ENCODE measurements around the gene CELA2B.
A peak's percentile ranks its signal among the peaks of the same experiment; 100 is the strongest.
"Not testable (repeated sequence)": the region's sequence is repeated elsewhere in the genome, so short reads cannot be mapped to it uniquely, and the experiment has no call there.

CELA2B gene

DNA sequence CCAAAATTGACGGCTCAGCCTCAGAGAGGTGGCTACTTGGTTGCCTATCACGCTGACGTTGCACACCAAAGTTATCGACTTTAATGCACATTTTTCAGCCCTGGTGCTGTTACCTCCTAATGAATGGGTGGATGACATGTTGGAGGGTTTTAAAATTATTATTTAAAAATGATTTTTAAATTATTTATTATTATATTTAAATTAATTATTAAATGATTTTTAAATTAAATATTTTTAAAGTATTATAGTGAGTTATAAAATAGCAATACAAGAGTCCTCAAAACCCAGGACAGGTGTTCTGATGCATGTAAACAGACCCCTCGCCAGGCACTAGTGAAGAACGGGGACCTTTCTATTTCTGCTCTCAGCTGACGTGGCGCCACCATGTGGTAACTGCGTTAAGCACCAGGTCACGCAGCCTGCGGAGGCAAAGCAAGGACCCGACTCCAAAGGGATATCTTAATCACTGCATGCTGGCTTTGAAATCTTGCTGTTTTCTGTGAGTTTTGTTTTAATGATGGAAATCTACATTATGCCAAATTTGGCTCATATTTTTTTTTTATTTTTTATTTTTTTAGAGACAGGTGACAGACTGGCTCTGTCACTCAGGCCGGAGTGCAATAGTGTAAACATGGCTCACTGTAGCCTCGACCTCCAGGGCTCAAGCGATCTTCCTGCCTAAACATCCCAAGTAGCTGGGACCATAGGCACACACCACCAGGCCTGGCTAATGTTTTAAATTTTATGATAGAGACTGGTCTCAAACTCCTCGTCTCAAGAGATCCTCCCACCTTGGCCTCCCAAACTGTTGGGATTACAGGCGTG is 25.5 kb downstream of the CELA2B start:
- DNase-seq, result peak; percentile 41 to 54

DNA sequence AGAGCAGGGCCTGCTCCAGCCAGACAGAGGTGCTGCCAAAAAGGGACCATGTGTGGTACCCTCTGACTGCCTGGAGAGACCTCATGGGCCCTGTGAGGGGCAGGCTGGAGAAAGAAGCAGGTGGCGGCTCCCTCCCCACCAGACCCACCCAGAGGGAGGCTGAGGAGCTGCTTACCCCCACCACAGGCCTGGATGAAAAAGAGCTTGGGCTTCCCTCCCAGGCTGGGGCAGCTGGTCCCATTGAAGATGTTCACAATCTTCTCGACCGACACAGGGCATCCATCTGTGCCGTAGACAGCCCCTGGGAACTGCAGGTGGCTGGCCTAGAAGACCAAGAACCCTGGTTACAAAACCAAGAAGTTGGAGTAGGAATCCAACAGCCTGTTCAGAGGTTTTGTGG is 28.5 kb downstream of the CELA2B start:
- no peak for DNase-seq

DNA sequence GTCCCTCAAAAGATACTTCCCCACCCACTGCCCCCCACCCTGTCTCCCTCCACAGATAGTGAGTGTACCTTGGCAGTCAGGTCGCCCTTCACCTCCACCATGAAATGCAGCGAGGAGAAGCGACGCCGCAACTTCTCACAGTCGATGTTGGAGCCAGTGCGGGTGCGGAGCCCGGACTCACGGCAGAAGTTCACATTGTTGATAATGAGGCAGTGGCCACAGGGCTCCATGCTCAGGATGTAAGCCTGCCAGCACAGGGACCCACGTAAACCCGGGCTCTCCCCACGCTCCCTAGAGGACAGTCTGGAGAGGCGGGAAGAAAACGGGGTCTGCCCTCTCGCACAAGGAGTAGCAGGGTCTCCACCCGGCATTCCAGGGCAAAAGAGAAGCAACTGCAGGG is 30.9 kb downstream of the CELA2B start:
- DNase-seq, result no peak

DNA sequence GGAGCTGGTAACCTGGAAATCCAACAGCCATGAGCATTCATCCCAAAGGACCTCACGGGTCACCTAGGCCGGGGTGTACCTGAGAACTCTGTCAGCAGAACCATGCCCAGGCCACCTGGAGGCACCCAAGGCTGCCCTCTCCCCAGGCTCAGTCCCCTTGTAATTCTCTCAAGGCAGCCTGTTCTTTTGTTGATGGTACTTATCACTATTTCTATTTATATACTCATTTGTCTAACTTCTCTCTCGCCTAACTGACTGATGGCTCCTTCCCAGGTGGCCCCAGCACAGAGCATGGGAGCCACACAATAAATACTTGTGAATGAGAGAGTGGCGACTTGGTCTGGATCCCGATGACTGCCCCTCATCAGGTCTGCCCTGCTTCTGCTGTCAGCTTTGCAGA is 31.4 kb downstream of the CELA2B start:
- DNase-seq, result no peak

DNA sequence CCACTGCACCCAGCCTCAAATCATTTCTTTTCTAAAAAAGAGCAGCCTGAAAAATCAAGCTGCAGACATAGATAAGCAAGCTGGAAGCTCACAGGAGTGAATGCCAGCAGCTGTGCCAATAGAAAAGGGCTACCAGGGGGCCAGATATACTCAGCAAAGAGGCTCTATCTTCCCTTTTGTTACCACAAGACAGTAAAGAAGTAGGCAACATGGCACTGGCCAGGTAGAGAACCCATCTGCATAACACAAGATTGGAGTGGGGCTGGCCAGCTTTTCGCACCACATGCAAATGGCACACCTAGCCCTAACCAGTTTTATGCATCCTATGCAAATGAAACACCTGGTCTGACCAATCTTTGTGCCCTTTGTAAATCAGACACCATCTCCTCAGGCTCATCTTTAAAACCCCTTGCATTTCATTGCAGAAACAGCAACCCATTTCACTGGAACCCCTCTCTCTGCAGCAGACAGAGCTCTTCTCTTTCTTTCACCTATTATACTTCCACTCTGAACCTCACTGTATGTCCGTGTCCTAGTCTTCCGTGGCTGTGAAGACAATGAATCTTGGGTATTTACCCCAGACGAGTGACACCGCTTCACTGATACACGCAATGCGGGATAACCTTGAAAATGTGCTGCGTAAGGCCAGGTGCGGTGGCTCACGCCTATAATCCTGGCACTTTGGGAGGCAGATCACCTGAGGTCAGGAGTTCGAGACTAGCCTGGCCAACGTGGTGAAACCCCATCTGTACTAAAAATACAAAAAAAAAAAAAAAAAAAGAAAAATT is 33.0 kb downstream of the CELA2B start:
- no peak for DNase-seq

DNA sequence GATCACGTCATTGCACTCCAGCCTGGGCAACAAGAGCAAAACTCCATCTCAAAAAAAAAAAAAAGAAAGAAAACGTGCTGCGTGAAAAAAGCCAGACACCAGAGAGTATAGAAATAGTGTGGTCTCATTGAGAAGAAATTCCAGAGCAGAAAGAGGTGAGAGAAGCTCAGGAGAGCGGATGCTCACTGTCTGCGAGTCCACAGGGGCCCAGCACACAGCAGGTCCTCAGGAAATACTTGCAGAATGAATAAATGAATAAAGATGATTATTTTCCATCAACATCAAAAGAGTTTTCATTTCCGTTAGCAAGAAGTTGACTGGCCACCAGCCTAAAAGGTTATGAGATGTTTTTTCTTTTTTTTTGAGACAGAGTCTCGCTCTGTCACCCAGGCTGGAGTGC is 33.7 kb downstream of the CELA2B start:
- DNase-seq, result no peak

DNA sequence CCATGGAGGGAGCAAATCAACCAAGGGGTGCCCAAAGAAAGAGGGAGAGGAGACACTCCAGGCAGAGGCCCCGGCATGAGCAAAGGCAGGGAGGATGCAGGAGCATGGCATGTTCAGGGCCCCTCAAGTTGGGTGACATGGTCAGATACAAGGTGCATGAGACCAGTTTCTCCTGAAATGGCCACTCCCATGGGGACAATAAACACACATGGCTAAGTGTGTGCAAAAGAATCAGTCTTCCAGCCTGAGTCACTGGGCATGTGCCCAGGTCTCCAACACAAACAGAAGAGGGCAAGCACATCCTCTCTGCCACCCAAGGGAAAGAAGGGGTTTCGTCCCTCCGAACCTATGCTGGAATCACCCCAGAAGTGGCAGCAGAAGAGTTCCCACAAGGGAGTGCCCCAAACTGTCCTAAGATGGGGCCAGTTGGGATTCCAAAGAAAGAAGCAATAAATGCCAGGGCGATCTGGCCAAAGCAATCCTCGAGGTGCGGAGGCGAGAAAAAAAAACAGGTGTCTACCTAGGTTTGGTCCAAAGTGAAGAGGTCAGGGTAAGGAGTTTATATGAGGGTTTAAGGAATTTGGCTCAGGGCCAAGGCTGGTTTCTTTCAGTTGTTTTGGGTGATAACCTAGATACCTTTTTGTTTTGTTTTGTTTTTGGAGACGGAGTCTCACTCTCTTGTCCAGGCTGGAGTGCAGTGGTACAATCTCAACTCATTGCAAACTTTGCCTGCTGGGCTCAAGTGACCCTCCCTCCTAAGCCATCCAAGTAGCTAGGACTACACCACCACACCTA is 34.9 kb downstream of the CELA2B start:
- no peak for DNase-seq

DNA sequence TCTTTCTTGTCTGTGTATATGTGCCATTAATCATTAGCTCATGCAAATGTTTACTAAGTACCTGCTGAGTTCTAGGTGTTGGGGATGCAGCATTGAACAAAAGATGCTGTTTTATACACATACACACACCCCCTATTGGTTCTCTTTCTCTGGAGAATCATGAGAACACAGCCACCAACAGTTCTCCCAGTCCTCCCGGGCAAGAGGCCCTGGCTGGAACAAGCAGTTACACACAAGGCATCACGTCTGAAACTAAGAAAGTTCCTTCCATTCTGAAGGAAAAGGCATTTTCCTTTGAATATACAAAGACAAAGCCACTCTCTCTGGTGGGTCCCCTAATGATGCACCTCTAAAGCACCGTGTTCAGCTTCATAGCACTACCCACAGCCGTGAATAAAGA is 37.3 kb downstream of the CELA2B start:
- no peak for DNase-seq

DNA sequence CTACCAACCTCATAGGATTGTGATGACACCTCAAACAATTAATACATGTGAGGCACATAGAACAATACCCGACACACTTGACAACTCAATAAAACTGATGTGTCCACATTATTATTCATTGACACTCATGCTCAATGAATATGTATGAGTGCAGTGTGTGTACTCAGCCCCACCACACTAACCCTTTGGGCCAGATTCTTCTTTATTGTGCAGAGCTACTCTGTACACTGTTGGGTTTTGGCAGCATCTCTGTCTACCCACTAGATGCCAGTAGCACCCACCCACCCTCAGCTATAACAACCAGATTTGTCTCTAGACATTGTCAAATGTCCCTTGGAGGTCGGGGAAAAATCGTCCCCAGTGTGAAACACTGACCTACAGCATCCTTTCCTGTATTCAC is 38.0 kb downstream of the CELA2B start:
- DNase-seq, result no peak

DNA sequence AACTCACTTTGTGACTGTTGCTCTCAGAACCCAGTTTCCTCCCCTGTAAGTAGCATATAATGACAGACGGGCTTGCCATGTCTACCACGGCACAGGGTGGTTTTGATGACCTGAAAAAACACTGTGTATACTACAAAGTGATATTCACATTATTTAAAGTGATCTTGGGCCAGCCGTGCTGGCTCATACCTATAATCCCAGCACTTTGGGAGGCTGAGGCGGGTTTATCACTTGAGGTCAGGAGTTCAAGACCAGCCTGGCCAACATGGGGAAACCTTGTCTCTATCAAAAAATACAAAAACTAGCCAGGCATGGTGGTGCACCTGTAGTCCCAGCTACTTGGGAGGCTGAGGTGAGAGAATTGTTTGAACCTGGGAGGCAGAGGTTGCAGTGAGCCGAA is 38.7 kb downstream of the CELA2B start:
- DNase-seq, result not testable (repeated sequence)

DNA sequence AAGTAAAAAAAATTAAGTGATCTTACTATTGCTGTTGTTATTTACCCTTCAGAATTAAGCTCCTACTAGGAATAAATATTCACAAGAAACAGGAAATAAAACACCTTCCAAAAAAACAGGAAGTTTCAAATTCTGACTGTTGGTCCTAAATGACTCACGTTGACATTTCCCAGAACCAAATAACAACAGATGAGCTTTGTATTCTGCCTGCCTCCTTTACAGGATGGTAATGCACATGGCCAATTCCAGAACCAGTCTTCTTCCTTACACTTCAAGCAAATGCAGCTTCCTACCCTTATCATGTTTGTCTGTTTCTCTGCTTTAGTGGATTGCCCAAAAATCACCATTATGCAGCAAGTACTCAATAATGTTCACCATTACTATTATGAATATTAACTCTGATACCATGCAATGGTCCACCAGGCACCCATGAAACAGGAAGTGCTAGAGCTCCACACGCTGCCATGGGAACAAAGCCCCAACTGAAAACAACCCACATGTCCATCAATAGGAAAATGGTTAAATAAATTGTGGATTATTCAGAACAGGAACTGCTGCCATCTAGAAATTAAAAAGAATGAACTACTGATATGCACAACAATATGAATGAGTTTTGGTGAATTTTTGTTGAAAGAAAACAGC is 39.2 kb downstream of the CELA2B start:
- DNase-seq, result no peak

DNA sequence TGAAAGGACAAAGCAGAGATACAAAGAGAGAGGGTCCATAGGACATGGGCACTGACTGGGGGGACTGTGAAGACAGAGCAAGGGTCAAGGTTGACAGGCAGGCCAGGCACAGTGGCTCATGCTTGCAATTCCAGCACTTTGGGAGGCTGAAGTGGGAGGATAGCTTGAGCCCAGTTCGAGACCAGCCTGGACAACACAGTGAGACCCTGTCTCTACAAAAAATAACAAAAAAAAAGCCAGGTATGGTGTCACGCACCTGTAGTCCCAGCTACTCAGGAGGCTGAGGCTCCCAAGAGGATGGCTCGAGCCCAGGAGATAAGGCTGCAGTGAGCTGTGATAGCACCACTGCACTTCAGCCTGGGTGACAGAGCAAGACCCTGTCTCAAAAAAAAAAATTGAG is 43.7 kb downstream of the CELA2B start:
- no peak for DNase-seq

DNA sequence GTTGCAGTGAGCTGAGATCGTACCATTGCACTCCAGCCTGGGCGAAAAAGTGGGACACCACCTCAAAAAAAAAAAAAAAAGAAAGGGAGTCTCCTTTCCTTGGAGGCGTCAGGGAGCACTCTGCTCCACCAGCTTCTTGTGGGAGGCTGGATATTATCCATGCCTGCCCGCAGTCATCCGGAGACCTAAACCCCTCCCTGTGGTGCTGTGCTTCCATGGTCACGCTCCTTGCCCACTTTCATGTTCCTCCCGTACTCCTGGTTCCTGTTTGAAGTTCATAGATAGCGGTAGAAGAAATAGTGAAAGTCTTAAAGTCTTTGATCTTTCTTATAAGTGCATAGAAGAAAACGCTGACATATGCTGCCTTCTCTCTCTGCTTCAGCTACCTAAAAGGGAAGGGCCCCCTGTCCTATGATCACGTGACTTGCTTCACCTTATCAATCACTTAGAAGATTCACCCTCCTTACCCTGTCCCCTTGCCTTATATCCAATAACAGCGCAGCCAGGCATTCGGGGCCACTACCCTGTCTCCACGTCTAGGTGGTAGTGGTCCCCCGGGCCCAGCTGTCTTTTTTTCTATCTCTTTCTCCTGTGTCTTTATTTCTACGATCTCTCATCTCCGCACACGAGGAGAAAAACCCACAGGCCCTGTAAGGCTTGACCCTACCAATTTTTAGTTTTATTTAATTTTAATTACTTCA is 45.5 kb downstream of the CELA2B start:
- peak in 1 of 2 donors; percentile 24 for DNase-seq

DNA sequence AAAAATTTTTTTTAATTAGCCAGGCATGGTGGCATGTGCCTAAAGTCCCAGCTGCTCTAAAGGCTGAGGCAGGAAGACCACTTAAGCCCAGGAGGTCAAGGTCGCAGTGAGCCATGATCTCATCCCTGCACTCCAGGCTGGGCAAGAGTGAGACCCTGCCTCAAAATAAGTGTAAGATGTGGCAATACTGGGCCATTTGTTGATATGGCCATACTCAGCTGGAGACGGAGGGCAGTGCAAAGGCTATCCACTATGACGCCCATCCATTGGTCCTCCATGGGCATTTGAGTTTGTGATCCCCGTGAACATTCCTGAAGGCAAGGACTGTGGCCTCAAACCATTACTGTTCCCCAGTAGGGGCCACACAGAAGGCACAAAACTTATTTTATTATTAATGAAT is 46.6 kb downstream of the CELA2B start:
- DNase-seq, result no peak

DNA sequence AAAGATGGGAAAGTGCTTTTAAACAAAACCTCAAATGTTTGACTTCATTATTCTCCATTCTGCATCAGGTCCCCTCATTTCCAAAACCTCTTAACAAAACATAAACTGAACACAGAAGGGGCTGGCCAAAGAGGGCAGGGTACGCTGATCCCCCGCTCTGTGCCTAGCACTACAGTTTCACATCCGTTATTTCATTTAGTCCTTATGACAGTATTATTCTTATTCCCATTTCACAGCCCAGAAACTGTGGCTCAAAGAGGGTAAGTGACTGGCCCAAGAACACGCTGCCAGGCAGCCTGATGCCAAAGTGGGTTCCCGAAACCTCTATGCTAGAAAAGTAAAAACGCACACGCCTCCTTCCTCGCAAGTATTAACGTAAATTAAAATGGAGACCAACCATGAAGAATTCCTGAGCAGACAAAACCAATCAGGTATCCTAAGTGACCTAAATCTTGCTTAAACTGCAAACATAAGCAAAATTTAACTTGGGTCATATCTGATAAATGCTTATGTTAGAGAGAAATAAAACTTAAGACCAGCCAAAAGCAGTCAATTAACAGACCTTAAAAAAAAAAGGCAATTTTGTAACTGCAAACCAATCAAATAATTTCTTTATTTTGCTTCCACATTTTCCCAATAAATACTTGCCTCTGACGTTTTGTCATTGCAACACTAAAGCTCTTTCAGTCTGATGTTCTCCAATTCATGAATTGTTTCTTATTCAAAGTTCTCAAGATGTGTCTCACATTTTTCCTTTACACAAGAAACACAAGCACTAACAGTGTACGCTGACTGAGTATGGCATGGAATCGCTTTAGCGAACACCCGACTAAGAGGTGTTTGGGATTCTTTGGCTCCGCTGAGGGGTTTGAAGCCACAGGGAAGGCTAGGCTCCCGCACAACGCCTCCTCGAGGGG is 47.5 kb downstream of the CELA2B start:
- DNase-seq, result no peak

DNA sequence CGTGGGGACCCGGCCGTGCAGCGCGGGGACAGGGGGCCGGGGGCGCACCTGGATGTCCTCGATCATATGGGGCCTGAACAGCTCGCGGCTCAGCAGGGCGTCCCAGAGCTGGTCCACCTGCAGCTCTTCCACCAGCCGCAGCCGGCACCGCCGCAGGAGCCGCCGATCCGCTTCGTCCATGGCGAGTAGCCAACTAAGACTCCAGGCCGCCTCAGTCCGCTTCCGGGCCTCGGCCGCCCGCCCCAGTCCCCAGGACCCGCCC is 48.0 kb downstream of the CELA2B start, which contains the start of gene CASP9:
Gene CASP9, minus strand, starts transcription at position 195 of the 262 bp plus-strand sequence. Its CDS starts 15 bp downstream, at position 180.
- DNase-seq, result no peak

DNA sequence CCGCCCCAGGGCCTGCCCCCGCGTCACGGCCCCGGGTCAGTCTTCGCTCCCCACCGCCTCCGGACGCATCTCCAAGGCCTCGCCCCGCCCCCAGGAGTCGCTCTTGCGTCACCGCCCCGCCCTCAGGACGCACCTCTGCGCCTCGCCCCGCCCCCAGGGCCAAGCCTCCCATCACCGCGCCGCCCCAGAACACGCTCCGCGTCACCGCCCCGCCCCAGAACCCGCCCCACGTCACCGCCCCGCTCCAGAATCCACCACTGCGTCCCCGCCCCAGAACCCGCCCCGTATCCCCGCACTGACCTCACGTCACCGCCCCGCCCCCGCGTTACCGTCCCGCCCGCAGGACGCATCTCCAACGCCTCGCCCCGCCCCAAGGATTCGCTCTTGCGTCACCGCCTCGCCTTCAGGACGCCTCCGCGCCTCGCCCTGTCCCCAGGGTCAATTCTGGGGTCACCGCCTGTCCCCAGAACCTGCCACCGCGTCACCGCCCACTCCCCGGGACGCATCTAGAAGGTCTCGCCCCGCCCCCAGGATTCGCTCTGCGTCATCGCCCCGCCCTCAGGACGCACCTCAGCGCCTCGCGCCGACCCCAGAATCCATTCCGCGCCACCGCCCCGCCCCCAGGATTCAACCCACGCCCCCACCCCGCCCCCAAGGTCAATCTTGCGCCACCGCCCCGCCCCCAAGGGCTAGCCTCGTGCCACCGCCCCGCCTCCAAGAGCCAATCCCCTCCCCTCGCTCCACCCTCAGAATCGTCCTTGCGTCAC is 48.6 kb downstream of the CELA2B start:
- peak; percentile 98 to 99 for DNase-seq

DNA sequence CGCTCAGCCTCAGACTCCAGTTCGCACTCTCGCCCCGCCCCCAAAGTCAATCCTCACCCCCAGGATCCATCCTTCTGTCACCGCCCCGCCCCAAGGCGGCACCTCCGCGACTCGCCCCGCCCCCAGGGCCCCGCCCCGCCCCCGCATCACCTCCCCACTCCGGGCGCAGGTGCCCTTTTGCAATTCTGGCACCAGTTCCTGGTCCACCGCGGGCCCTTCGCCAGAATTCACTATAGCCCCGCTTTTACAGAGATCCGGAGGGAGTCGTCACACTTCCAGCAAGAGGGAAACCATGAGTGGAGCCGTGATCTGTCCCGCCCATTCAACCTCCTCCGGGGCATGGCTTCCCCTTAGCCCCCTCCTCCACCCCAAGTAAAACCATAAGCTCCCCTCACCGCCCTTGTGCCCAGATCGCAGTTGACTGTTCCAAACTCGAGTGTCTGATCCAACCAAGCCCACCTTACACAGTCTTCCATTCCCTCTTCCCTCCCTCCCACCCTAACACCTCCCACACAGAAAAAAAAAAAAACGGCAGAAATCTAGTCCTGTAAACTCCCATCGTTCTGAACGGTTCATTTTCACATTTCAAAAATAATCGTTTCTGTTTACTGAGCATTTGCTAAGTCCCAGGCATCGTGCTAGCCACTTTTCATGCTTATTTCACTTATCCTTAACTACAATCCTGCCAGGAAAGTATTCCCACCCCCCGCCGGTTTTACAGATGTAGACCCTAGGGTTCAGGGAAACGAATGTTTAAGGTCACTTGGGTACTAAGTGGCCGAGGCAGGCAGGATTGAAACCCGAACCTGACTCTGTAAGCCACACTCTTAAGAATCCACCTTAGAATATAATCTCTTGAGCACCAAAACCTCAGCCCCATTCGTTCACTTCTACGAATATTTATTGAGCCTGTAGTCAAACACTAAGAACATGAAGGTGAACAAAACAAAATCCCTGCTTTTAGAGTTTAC is 49.4 kb downstream of the CELA2B start:
- peak in 1 of 2 donors; percentile 99 for DNase-seq

DNA sequence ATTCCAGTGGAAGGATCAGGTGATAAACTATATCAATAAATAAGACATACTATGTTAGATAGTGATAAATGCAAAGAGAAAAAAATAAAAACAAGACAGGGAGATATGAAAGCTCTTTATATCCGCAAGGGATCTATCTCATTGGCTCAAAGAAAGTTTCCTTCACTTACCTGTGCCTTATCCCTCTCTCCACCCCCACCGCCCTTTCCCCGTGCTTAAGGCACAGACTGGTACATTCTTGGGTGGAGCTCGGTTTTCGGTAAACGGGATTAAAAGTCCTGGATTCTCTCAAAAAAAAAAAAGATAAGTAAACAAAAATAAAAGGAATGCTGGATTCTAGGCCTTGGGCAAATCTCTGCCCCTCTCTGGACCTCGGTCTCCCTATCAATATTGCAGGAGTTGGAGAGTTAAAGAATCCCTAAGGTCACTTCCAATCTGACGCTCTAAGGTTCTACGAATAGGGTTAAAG is 50.2 kb downstream of the CELA2B start:
- DNase-seq, result no peak

Measured in CD4-positive, alpha-beta T cell treated with Interferon alpha-2 for 1 hour (primary cell).